ENCODE data around the gene EHBP1L1.

Gene EHBP1L1

DNA sequence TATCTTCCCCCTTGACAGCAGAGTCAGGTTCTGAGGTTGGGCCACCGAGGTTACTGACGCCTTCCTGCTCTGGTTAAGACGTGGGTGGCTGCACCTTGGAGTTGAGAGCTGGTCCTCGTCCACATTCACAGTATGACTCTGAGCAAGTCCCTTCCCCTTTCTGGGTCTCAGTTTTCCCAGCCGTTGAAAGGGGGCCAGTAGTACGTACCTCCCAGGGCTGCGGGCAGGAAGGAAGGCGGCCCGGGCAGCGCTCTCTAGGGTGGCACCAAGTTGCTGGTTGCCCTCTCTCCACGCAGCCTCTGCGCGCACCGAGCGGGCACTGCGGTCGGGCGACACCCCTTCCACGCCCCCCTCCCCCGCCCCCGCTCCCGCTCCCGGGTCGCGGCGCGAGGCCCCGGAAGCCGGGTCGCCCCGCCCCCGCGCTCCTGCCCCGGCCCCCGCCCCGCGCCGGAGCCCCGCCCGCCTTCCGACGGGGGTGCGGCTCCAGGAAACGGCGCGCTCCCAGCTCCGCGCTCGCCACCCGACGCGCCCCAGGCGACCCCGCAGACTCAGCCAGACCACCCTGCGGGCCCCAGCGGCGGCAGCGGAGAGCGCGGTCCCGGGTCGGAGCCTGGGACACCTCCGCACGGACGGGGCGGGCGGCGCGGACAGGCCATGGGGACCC lies at the start of gene EHBP1L1:
TSS of gene EHBP1L1 (plus strand) at position 486 of the 664 bp plus-strand sequence. CDS start 250 bp downstream, outside the sequence.
- peak; percentile 64 for DNase-seq (ENCODE audit: low spot score)

DNA sequence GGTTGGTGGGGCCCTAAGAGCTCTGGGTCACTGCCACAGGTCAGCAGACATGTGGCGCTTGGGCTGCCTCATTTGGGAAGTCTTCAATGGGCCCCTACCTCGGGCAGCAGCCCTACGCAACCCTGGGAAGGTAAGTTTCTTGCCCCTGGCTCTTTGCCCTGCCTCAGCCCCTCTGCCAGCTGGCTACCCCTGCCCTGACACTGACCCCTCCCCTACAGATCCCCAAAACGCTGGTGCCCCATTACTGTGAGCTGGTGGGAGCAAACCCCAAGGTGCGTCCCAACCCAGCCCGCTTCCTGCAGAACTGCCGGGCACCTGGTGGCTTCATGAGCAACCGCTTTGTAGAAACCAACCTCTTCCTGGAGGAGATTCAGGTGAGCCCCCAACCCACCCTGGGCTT lies 49.1 kb upstream of the EHBP1L1 start:
- no peak for DNase-seq (ENCODE audit: low spot score)

DNA sequence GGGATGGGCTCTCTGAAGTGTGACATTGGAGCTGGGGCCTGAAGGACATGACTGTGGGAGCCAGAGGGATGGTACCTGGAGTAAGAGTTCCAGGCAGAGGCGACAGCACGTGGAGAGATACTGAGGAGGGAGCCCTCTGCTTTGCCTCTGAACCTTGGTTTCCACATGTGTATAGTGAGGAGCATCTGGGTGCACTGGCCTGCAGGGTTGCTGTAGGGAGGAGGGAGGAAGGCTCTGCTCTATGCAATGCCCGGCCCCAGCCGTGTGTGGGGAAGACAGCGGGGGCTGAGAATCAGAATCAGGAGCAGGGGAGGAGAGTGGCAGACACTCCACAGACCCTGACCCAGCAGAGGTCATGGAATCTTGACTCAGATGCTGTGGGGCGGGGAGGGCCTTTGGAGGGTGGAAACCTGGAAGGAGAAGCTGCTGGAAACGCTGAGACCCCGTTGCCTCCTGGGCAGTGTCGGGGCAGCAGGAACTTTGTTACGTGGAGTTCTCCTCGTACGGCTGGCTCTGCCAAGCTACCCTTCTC lies 47.0 kb upstream of the EHBP1L1 start:
- no peak for DNase-seq (ENCODE audit: low spot score)

DNA sequence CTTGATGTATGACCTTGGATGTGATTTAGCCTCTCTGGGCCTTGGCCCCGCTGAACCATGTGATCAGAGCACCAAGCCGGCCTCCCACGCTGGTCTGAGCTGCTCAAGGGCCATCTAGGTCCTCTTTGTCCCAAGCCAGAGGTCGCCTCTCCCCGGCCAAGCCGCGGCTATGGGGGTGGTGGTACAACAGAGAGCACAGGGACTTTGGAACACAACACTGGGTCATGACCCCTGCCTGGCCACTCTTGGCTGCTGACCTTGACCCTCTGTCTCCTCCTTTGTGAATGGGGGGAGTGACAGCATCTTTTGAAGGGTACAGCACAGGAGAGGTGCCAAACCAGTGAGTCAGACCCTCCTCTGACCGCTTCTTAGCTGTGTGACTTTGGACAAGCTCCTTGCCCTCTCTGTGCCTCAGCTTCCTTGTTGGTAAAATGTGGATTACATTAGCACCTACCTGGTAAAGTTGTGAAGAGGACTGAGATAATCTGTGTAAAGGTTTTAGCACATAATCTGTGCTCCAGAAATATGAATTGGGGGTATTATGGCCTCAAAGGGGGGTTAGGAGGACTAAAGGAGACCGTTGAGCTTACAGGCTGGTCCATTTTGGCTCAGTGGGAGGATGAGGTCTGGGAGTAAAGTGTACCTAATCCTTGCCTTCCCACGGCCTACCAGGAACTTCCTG lies 46.2 kb upstream of the EHBP1L1 start:
- no peak for DNase-seq (ENCODE audit: low spot score)

DNA sequence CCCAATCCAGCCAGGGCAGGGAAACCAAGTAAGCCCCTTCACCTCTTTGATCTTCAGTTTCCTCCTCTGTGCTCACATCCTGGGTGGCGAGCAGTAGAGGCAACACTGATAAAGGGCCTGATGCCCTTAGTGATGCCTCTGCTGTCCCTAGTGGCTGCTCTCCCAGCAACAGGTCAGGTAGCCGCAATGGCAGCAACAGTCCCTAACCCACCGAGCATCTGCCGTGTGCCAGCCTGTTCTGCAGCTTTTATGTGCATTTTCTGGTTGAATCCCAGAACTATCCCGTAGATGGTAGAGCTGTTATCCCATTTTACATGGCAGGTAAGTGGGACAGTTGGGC lies 45.7 kb upstream of the EHBP1L1 start:
- no peak for DNase-seq (ENCODE audit: low spot score)

DNA sequence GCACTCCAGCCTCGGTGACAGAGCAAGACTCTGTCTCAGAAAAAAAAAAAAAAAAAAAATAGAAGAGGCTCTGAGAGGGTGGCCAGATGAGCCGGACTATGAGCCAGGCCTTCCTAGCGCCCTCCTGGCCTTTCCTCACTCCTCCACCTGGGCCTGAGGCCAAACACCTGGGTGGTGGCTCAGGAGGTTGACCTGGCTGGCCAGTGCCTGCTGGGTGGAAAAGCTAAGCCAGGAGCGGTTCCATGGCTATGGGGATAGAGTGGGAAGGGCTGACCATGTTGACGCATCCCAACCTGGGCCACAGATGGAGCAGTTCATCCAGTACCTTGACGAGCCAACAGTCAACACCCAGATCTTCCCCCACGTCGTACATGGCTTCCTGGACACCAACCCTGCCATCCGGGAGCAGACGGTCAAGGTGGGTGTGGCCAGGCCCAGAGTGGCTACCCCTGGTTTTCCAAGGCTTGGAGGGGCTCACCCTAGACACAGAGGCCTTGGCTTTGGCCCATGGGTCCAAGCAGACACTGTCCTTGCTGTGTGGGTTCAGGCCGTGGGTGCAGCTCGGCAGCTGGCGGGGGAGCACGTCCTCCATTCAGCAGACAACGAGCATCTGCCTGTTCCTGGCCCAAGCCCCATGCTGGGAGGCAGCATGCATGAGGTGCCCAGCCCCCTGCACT lies 43.3 kb upstream of the EHBP1L1 start:
- no peak for DNase-seq (ENCODE audit: low spot score)

DNA sequence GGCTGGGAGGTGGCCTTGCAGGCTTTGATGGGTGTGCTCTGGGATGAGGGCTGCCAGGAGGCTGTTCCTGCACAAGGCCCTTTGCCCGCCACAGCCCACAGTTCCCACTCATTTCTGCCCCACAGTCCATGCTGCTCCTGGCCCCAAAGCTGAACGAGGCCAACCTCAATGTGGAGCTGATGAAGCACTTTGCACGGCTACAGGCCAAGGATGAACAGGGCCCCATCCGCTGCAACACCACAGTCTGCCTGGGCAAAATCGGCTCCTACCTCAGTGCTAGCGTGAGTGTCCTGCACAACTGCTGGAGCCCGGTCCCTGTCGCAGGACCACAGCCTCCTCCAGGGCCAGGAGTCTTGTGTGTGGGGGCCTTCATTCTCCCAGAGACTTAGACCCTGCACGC lies 40.8 kb upstream of the EHBP1L1 start:
- DNase-seq (ENCODE audit: low spot score) = no peak

DNA sequence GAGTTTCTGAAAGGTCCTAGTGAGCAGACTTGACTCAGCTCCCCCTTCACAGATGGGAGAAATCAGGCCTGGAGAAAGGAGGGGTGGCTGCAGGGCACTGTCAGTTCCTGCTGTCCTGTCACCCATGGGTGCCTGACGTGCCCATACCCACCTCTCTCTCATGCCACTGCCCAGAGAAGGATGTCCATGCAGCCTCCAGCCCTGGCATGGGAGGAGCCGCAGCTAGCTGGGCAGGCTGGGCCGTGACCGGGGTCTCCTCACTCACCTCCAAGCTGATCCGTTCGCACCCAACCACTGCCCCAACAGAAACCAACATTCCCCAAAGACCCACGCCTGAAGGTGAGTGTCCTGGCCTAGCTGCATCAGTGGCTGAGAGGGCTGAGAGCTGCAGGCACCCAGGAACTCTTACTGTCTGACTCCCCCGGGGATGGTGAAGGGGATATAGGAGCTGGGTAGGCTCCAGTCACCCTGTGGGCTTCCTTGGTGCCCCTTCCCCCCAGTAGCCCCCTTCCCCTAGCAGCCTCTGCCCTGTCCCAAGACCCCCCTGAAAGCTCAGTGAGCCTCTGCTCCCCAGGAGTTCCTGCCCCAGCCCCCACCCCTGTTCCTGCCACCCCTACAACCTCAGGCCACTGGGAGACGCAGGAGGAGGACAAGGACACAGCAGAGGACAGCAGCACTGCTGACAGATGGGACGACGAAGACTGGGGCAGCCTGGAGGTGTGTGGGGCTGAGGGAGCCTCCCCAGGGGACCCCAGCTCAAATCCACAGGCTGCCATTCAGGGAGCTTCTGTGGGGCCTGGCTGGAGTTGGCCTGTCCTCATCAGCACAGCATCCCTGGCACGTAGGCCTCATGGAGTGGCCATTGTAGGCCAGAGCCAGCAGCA lies 39.2 kb upstream of the EHBP1L1 start:
- no peak for DNase-seq (ENCODE audit: low spot score)

DNA sequence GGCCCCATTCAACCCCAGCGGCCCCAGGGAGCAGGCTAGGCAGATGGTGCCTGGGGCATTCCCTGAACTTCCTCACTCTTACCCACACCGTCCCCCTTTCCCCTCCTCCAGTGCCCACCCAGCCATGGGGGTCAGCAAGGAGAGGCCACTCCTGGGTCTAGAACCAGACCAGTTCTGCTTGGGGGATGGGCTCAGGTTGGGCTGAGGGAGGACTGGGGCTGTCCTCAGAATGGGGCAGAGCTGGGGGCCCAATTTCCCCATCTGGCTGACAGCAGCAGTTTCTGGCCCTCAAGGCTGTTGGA lies 38.6 kb upstream of the EHBP1L1 start:
- DNase-seq (ENCODE audit: low spot score) = no peak

DNA sequence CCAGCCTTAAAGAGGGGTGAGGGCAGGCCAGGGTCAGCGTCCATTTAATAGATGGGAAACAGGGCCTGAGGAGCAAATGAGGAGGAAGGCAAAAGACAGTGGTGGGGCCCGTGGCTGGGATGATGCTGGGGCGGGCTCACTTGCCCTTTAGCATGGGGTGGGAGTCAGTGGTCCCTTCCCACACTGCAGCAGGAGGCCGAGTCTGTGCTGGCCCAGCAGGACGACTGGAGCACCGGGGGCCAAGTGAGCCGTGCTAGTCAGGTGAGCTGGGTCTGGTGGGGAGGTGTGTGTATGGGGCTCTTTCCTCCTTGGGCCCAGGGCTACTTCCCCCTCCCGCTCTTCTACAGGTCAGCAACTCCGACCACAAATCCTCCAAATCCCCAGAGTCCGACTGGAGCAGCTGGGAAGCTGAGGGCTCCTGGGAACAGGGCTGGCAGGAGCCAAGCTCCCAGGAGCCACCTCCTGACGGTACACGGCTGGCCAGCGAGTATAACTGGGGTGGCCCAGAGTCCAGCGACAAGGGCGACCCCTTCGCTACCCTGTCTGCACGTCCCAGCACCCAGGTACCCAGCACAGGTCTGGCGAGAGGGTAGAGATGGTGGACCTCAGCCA lies 38.1 kb upstream of the EHBP1L1 start:
- no peak for DNase-seq (ENCODE audit: low spot score)

DNA sequence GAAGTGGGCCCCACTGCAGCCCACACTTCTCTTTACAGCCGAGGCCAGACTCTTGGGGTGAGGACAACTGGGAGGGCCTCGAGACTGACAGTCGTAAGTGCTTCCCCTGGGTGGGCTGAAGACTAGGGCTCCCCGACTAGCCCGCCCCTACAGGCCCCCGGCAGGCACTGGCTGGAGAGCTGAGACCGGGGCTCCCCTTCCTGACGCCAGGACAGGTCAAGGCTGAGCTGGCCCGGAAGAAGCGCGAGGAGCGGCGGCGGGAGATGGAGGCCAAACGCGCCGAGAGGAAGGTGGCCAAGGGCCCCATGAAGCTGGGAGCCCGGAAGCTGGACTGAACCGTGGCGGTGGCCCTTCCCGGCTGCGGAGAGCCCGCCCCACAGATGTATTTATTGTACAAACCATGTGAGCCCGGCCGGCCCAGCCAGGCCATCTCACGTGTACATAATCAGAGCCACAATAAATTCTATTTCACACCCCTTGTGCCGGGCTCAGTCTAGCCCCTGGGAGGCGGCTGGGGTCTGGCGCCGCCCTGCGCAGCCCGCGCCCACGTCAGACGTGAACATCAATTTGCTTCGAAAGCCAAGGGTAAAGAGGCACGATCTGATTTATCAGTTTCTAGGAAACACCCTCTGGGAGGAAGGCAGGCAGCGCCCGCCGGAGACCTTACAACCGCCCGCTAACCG lies 37.5 kb upstream of the EHBP1L1 start:
- no peak for DNase-seq (ENCODE audit: low spot score)

DNA sequence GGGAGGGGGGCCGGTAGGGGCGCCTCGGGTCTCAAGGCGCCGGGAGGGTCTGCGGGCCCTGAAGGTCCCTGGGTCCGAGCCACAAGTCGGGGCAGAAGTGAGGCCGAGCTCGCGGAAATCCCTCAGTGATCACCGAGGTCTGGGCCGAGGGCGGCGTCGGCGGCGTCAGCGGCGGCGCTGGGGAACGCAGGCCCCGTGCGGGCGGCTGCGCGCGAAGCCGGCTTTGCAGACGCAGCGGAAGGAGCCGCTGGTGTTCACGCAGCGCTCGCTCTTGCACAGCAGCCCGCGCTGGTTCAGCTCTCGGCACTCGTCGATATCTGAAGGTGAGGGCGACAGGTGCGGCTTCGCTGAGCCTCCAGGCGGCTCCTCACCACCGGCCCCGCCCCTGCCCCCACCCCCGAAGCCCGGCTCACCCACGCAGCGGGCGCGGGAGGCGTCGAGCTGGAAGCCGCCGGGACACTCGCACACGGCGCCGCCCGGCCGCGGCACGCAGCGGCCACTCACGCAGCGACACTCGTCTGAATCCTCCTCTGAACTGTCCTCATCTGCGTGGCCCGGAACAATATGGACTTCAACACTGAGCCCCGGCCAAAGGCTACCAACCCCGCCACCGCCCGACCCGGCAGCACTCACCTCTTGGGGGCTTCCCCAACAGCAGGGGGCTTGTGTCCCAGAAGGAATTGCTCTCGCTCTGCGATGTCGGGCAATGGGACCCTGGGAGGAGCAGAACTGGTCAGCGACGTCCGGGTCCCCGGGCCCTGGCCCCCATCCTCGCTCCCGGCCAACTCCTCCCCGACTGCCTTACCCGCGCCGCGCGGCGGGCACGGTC lies 36.7 kb upstream of the EHBP1L1 start:
- no peak for DNase-seq (ENCODE audit: low spot score)

DNA sequence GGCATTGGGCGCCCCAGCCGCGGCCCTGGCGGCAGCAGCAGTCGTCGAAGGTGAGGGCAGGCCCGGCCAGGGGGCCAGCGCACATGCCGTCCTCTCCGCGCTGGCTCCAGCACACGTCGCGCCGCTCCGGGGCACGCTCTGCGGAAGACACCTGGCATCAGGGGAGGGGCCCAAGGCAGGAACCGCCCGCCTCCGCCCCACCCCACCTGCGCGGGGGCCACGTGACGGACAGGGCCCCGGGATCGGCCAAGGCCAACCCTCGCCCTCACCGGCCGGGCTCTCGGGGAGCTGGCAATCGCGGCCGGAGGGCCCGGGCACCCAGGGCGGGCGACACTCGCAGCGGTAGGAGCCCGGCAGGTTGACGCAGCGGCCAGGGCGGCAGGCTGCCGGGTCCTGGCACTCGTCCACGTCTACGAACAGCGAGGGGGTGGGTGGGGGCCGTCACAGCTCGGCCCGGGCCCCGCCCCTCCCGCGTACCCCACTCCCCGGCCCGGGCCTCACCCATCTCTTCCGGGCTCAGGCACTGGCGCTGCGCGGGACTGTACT lies 36.0 kb upstream of the EHBP1L1 start:
- DNase-seq (ENCODE audit: low spot score) = peak; percentile 64

DNA sequence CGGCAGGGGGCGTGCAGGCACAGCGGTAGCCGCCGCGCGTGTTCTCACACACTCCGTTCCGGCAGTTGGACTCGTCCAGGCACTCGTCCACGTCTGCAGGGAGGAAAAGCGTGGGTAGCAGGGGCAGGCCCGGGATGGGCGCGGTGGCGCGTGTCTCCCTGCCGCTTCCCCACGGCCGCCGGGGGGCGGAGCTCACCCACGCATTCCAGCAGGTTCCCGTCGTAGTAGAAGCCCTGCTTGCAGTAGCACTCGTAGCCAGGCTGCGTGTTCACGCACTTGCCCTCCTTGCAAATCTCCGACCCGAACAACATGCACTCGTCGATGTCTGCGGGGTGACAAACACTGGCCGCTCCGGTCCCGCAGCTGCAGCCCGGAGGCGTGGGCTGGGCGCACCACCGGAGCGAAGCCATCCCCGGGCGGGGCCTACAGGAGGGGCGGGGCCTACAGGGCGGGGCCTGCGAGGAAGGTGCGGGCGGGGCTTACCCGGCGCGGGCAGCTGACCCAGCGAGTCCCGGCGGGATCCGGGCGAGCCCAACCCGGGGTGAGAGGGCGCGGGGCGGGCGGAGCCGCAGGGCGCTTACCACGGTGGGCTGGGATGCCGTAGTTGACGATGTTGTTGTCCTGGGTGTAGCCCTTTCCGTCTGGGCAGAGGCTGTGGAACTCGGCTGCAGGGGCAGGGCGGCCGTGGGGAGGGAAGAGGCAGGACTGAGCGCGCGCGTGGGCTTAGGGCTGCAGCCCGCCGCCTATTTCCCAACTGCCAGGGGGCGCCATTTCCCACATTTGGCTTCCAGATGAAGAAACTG lies 35.4 kb upstream of the EHBP1L1 start:
- DNase-seq (ENCODE audit: low spot score) = peak; percentile 89

DNA sequence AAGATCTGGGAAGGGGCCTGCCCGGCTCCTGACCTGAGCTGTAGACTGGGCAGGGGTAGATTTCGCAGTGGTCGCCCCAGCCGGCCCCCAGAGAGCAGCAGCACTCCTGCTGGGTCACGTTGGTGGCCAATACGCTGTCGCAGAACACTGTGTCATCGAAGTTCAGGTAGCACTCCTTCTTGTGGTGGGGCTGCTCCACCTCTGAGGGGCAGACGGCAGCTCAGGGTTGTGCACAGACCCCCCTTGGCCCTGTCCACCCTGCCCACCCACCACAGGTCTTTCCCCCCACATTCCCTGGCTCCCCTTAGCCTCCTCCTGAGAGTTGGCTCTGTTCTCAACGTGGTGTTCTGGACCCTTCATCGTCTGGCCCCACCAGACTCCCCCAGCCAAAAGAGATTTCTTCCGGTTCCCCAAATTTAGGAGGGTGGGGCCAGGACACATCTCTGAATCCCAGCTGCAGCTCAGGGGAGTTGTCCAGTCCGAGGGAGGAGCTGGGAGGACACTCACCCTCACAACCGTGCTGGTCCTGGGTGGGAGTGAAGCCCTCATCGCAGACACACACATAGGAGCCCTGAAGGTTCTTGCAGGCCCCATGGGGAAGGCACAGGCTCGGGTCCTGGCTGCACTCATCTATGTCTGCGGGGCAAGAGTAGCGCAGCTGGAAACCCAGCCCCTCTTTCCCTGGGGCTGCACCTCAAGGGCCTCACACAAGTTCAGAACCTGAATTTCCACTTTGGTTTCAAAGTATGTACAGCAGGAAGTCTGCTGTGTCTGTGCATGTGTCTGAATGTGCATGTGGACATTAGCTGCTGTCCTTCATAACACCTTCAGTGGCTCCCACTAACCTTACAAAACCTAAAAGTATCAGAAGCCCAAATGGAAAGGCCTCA lies 34.5 kb upstream of the EHBP1L1 start:
- DNase-seq (ENCODE audit: low spot score) = no peak

DNA sequence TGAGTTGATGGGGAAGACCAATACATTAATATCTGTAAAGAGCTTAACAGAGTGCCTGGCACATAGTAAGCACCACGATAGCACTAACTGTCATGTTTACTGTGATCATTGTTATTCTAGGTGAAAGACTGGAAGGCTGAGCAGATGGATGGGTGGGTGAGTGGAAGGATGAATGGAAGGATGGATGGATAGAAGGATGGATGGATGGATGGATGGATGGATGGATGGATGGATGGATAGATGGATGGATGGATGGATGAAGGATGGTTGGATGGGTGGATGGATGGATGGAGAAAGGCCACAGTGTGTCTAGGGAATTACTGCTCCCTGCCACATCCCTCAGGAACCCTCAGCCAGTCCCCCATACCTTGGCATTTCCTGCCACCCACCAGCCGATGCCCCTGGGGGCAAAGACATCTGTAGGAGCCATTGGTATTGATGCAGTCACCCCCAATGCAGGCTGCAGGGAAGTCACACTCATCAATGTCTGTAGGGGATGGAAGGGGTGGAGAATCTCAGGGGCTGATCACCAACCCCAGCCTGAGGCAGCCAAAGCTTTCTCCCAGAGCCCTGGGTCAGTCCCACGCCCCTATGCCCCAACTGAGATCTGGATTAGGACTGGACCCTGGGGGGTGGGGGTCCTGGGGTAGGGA lies 33.0 kb upstream of the EHBP1L1 start:
- DNase-seq (ENCODE audit: low spot score) = no peak

DNA sequence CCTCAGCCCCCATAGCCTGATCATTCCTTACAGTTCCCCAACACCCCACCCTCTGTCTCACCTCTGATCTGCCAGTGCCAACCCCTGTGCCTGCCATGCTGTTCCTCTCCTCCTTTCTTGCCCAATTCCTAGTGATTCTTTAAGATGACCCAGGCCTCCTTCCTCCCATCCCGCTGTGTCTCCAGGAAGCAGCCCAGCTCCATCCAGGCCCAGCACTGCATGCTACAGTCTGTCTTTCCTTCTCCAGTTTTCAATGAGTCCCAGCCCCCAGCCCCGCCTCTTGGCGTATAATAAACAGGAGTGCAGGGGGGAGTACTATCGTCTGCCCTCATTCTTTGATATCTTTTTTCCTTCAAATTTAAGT lies 30.0 kb upstream of the EHBP1L1 start:
- no peak for DNase-seq (ENCODE audit: low spot score)

All from kidney tubule cell (primary cell).